Heart left ventricle (tissue), 16 donors: ENCODE data around the gene MED27. TPM values are rescaled to one million over a fixed set of nuclear protein-coding genes. Genes with fewer than 3 reads are reported as not detected.
A peak's percentile ranks its signal among the peaks of the same experiment; 100 is the strongest.

Source experiments
- ATAC-seq, 4 donors: fragments of 200-7000 bp; cut with Tn5 transposase; one replicate each; pipeline ENCODE4 v1.9.1; 2020 to 2022; ENCODE audit warnings: moderate library complexity in 4 of 4, mild to moderate bottlenecking in 3 of 4, moderate number of reproducible peaks in 1 of 4
- DNase-seq, 5 donors: peaks; one replicate each; pipeline ENCODE4 v3.0.0-alpha.2; 2020
- H3K27ac ChIP-seq, 12 donors: fragments of 200-600 bp; sonication (generic) in 4 of 12; one replicate each; pipeline versions ENCODE4 v1.5.0 to v1.8.0; 2016 to 2022; ENCODE audit warnings: mild to moderate bottlenecking in 2 of 12
- H3K27me3 ChIP-seq, 9 donors: fragments of 200-600 bp; sonication (generic) in 2 of 9; one replicate each; pipeline versions ENCODE4 v1.5.1 to v1.8.0; 2016 to 2022; ENCODE audit warnings: mild to moderate bottlenecking in 3 of 9
- H3K36me3 ChIP-seq, 9 donors: fragments of 200-600 bp; sonication (generic) in 2 of 9; one replicate each; pipeline versions ENCODE4 v1.5.0 to v1.8.0; 2018 to 2022; ENCODE audit warnings: mild to moderate bottlenecking in 2 of 9
- H3K4me1 ChIP-seq, 12 donors: fragments of 200-600 bp; sonication (generic) in 4 of 12; one replicate each; pipeline versions ENCODE4 v1.5.0 to v1.8.0; 2016 to 2022; ENCODE audit warnings: mild to moderate bottlenecking in 3 of 12
- H3K4me3 ChIP-seq, 12 donors: fragments of 200-600 bp; sonication (generic) in 4 of 12; one replicate each; pipeline versions ENCODE4 v1.5.0 to v1.8.0; 2017 to 2022; ENCODE audit warnings: mild to moderate bottlenecking in 9 of 12, moderate library complexity in 4 of 12
- H3K9me3 ChIP-seq, 12 donors: fragments of 200-600 bp; sonication (generic) in 4 of 12; one replicate each; pipeline versions ENCODE4 v1.5.0 to v1.8.0; 2016 to 2022; ENCODE audit warnings: mild to moderate bottlenecking in 1 of 12
- POLR2A ChIP-seq, 2 donors: fragments of 450-650 bp; IDR thresholded peaks; one replicate each; pipeline ENCODE4 v1.6.1; 2017; ENCODE audit warnings: antibody characterized with exemption in 2 of 2, mild to moderate bottlenecking in 2 of 2, moderate library complexity in 2 of 2
- WGBS, 4 donors: extraction: QIAGEN DNeasy Blood & Tissue Kit in 2 of 4; methylation state at CpG; one replicate each; pipeline versions ENCODE4 v1.1.5 to v1.1.7; 2013 to 2018; 5-methylcytosine and 5-hydroxymethylcytosine counted together
- intact Hi-C, 10 donors: fragments of 100-400 bp; cut with DNase I; formaldehyde crosslinking; loops; one replicate each; pipeline versions ENCODE4 v1.11.1 to v1.14.2; 2022
- polyA plus RNA-seq, 2 donors: library from polyadenylated mRNA; stranded (reverse); fragments of 200-250 nt; gene quantifications; one replicate each; pipeline ENCODE4 v1.2.3, GENCODE V29; 2013
- total RNA-seq, 9 donors: library from RNA; depleted of rRNA in 2 of 9; stranded (reverse); fragments of >200 nt in 2 of 9; fragmentation: NEBNext Ultra II Directional in 3 of 9; extraction: Animal tissue kit (Norgen Biotek cat#: 25700) in 3 of 9; gene quantifications; one replicate each; pipeline versions ENCODE4 v1.1.0 to v1.2.4, GENCODE V29; 2016 to 2023
- TF ChIP-seq, protein P1 (sequence below), 12 donors: fragments of 200-600 bp; sonication (generic) in 4 of 12; IDR thresholded peaks; one replicate each; pipeline versions ENCODE4 v1.5.0 to v1.8.0; 2018 to 2022; ENCODE audit warnings: antibody characterized with exemption in 12 of 12, mild to moderate bottlenecking in 5 of 12
- donor health status: ischemic (EF 13 %, LVEDD 7.1; RV severe dilation, severe dysfunction).
- donor health status: healthy with polysubstance abuse.
- donor health status: DM: no; HTN: yes; CAD: no.
- donor health status: DM: no; HTN: no; CAD: no.
- donor health status: ischemic (EF 25% LVEDD 6.9; RV normal size, moderate dysfunction).
- donor health status: ischemic (EF 25% LVEDD 5.7; RV mildly dilated, moderate dysfunction).
- donor health status: healthy.
- donor health status: DM: yes; HTN: yes; CAD: no.
- donor health status: ischemic (EF 35%, LVEDD 5.7; RV mildly dilated, moderate dysfunction).
- donor health status: nonischemic (EF 11% LVEDD 7.7; RV severe dilation, severe dysfunction).
- donor health status: DM: yes; HTN: yes; CAD: no.
- donor health status: PGD.
- donor health status: ischemic (EF 29% LVEDD 5.4; RV normal size, mild dysfunction).
- donor health status: nonischemic (EF 23%, LVEDD 6.1; RV moderate dilation, normal function).

MED27 gene
- total and polyA plus RNA-seq, 11 donors: 14.3 to 23.0 (median 15.6) TPM

DNA sequence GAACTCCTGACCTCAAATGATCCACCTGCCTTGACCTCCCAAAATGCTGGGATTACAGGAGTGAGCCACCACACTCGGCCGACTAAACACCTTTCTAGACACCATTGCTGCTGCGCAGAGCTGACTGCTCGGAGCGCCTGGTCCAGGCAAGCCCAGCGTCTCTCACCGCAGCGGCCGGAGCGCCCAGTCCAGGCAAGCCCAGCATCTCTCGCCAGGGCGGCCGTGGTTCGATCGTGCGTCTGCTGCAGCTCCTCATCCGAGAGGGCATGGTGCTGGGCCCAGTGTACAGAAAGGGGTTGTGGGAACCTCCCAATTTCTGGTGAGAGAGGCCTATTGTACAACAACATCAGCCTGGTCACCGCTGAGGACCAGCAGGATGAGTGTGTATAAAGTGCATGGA lies 230.3 kb downstream of the MED27 start:
- intact Hi-C loops: no loop called here
- 92 to 96% (median 95%) methylated on average over 17 to 18 of the region's 18 CpGs for WGBS, 4 donors
- Histone ChIP-seq H3K4me3 (no peak overlapping the region), H3K27ac (no peak overlapping the region), H3K9me3 (no peaks in the 10 kb centered on the region), H3K4me1 (peaks cover 0 to 2% (median 0%) of the 10 kb centered on the region in 12 donors), H3K27me3 (no peaks in the 10 kb centered on the region), H3K36me3 (no peaks in the 10 kb centered on the region)
- TF ChIP-seq POLR2A (IDR thresholded peaks at IDR 0.05): no peak
- TF ChIP-seq, protein P1, sequence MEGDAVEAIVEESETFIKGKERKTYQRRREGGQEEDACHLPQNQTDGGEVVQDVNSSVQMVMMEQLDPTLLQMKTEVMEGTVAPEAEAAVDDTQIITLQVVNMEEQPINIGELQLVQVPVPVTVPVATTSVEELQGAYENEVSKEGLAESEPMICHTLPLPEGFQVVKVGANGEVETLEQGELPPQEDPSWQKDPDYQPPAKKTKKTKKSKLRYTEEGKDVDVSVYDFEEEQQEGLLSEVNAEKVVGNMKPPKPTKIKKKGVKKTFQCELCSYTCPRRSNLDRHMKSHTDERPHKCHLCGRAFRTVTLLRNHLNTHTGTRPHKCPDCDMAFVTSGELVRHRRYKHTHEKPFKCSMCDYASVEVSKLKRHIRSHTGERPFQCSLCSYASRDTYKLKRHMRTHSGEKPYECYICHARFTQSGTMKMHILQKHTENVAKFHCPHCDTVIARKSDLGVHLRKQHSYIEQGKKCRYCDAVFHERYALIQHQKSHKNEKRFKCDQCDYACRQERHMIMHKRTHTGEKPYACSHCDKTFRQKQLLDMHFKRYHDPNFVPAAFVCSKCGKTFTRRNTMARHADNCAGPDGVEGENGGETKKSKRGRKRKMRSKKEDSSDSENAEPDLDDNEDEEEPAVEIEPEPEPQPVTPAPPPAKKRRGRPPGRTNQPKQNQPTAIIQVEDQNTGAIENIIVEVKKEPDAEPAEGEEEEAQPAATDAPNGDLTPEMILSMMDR (IDR thresholded peaks at IDR 0.05): no peak
- ATAC-seq: no peak
- no peak for DNase-seq

DNA sequence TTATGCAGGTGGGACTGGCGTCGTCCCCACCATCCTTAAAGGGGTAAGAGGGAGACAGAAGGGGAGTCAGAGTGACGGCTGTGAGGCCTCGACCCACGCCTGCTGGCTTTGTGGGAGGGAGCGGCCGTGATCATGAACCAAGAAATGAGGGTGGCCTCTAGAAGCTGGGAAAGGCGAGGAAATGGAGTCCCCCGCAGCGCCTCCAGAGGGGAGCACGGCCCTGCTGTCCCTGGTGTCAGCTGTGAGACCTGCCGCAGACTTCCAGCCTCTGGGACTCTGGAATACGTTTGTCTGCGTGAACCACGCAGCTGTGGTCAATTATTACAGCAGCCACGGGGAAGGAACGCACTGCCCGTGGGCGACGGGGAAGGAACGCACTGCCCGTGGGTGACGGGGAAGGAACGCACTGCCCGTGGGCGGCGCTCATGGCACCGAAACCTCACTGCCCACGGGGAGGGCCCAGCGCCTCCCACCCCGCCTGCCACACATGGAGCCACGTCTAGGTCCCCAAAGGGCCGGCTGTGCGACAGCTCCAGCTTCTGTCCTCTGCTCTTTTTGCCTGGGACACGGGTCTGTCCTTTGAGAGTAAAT lies 231.0 kb downstream of the MED27 start:
- no peak overlapping the region for H3K4me3 ChIP-seq
- no peak overlapping the region for H3K27ac ChIP-seq
- DNase-seq: no peak
- 84 to 87% (median 85%) methylated on average over 35 of the region's 35 CpGs for WGBS, 4 donors
- no peak for ATAC-seq
- intact Hi-C loops: no loop called here
- no peaks in the 10 kb centered on the region for H3K4me1 ChIP-seq
- H3K36me3 ChIP-seq: no peaks in the 10 kb centered on the region
- no peak for TF ChIP-seq POLR2A (IDR thresholded peaks at IDR 0.05)
- TF ChIP-seq, protein P1 (IDR thresholded peaks at IDR 0.05): no peak
- H3K27me3 ChIP-seq: no peaks in the 10 kb centered on the region
- H3K9me3 ChIP-seq: no peaks in the 10 kb centered on the region

- H3K27me3 ChIP-seq: no peaks in the 10 kb centered on the region
- TF ChIP-seq, protein P1 (IDR thresholded peaks at IDR 0.05): no peak
- no peak for TF ChIP-seq POLR2A (IDR thresholded peaks at IDR 0.05)
- DNase-seq (no peak), ATAC-seq (no peak)
- no peaks in the 10 kb centered on the region for H3K9me3 ChIP-seq
- no peaks in the 10 kb centered on the region for H3K4me1 ChIP-seq
- intact Hi-C loops: no loop called here
- H3K4me3 ChIP-seq: no peak overlapping the region
- H3K27ac ChIP-seq: no peak overlapping the region
- WGBS, 4 donors: 87 to 91% (median 89%) methylated on average over 18 of the region's 18 CpGs
- H3K36me3 ChIP-seq: no peaks in the 10 kb centered on the region
Measured at GRCh38 chr9:131847665-131848354, 231.9 kb downstream of the MED27 start.

DNA sequence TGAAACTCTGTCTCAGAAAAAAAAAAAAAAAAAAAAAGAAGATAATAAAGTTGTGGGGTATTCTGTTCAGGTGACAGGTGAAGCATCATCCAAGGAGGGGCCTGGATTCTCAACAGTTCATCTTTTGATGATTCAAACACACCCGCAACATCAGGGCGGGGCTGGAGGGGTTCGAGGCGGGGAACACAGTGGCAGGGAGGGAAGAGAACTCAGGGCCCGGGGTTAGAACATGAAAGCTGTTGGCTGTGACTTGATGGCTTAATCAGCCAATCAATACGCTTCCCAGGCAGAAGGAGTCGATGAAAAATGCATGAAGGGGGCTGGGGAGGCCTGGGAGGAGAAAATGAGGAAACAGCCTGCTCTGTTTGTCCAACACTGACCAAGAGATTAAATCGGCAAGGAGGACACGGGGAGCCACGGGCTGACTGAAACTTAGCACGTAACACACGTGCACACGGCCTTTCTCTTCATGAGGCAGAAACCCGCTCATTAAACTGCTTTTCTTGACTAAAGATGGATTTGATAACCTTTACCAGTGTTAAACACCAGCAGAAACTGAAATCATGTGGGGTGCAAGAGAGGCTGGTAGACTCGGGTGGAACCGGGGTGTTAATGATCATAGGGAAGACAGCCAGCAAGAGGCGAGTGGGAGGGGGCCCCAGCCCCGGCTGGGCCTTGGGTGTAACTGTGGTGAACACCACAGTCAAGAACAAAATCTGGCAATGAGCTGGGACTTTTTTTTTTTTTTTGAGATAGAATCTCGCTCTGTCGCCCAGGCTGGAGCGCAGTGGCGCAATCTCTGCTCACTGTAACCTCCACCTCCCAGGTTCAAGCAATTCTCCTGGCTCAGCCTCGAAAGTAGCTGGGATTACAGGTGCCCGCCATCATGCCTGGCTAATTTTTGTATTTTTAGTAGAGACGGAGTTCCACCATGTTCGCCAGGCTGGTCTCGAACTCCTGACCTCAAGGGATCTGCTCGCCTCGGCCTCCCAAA lies 234.1 kb downstream of the MED27 start:
- H3K27me3 ChIP-seq: no peaks in the 10 kb centered on the region
- intact Hi-C loops: no loop called here
- H3K4me3 ChIP-seq: no peak overlapping the region
- no peak overlapping the region for H3K27ac ChIP-seq
- H3K36me3 ChIP-seq: no peaks in the 10 kb centered on the region
- H3K4me1 ChIP-seq: no peaks in the 10 kb centered on the region
- 84 to 90% (median 89%) methylated on average over 29 of the region's 29 CpGs for WGBS, 4 donors
- ATAC-seq (no peak), DNase-seq (peak in 1 of 5 donors; percentile 7)
- no peaks in the 10 kb centered on the region for H3K9me3 ChIP-seq
- TF ChIP-seq, protein P1 (IDR thresholded peaks at IDR 0.05): no peak
